Subcutaneous abdominal adipose tissue (tissue), 5 donors: ENCODE measurements around the gene VARS1.

Experiments
- H3K27ac ChIP-seq: one replicate; pipeline ENCODE4 v1.7.0; 2013; ENCODE audit warnings: low read depth, mild to moderate bottlenecking, inconsistent platforms, low read length, moderate library complexity
- H3K27me3 ChIP-seq, 5 donors: one replicate each; pipeline ENCODE4 v1.7.0; 2013; ENCODE audit warnings: low read length in 5 of 5, inconsistent platforms in 1 of 5; ENCODE audit not compliant: control insufficient read depth in 5 of 5, insufficient read depth in 4 of 5
- H3K36me3 ChIP-seq, 5 donors: one replicate each; pipeline ENCODE4 v1.7.0; 2013; ENCODE audit warnings: low read length in 5 of 5; ENCODE audit not compliant: control insufficient read depth in 5 of 5, insufficient read depth in 5 of 5
- H3K4me1 ChIP-seq, 5 donors: one replicate each; pipeline ENCODE4 v1.7.0; 2013; ENCODE audit warnings: low read length in 5 of 5, mild to moderate bottlenecking in 3 of 5, moderate library complexity in 1 of 5; ENCODE audit not compliant: control insufficient read depth in 5 of 5, insufficient read depth in 5 of 5
- H3K4me3 ChIP-seq, 5 donors: one replicate each; pipeline ENCODE4 v1.7.0; 2013; ENCODE audit warnings: low read length in 5 of 5, low read depth in 1 of 5
- H3K9ac ChIP-seq, 5 donors: one replicate each; pipeline ENCODE4 v1.7.0; 2013; ENCODE audit warnings: low read length in 5 of 5, mild to moderate bottlenecking in 4 of 5, moderate library complexity in 3 of 5
- H3K9me3 ChIP-seq, 5 donors: one replicate each; pipeline ENCODE4 v1.7.0; 2013; ENCODE audit warnings: low read length in 5 of 5; ENCODE audit not compliant: control insufficient read depth in 5 of 5
- donor health status: healthy.
- donor health status: healthy.
- donor health status: healthy.
- donor health status: healthy.
- donor health status: healthy.

Gene VARS1

DNA sequence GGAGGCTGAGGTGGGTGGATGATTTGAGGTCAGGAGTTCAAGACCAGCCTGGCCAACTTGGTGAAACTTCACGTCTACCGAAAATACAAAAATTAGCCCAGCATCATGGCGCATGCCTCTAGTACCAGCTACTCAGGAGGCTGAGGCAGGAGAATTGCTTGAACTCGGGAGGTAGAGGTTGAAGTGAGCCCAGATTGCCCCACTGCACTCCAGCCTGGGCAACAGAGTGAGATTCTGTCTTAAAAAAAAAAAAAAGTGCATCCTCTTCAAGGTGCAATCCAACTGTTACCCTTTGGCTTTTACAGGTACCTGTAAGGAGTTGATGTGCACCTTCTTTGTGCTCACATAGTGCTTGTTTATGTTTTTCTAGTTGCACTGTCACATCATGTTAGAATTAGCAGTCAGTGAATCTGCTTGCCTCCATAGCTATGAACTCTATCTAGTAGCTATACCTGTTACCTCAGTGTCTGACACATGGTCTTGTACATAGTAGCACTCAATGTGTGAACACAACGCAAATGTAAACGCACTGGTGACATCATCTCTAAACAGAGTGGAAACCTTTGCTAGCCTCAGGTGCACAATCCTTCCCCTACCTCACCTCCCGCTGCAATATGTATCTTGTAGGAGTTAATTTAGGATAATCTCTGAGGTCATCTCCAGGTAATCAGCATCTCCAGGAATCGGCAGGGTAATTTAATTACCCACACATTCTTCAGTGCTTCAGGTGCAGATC, 46.1 kb downstream of the VARS1 start:
- H3K9me3 ChIP-seq = no peaks in the 10 kb centered on the region
- H3K9ac ChIP-seq = no peak overlapping the region
- H3K4me1 ChIP-seq = peaks cover 5 to 14% (median 8%) of the 10 kb centered on the region in 5 donors
- H3K27ac ChIP-seq = no peak overlapping the region
- peaks cover 0 to 3% (median 0%) of the 10 kb centered on the region in 5 donors for H3K36me3 ChIP-seq
- H3K4me3 ChIP-seq = no peak overlapping the region
- no peaks in the 10 kb centered on the region for H3K27me3 ChIP-seq
